ENCODE data around the gene AK5.
"Not testable (repeated sequence)": the region's sequence is repeated elsewhere in the genome, so short reads cannot be mapped to it uniquely, and the experiment has no call there.

The AK5 gene

DNA sequence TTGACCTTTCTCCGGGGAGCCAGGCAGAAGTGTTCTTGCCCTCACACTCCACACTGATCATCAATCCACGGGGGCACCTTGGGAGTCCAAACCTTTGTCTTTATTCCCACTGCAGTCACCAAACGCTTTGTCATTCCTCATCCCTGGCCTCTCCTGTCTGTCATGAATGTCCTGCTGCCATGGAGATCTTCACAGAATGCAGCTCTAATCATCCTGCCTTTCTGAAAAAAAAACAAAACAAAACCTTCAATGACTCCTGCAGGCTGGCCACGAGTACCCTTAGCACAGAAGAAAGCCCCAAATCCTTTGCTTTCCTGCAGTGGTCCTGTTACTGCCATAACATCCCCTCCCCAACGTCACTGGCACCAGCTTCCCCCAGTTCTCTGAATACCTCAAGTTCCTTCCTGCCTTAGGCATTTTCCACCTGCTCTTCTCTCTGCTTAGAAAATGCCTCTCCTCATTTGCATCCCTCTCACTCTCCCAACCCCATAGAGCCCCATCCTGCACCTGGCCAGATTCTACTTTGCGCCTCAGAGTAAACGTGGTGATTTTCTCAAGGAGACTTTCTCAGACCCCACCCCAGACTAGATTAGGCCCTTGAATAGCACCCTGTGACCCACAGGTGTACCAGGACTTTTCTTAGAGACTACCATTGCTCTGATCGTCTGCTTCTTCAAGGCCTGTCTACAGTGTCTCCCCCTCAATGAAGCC, 131.2 kb downstream of the AK5 start:
- TF ChIP-seq CTCF (IDR thresholded peaks at IDR 0.05; ENCODE audit: low read depth, low read length, missing control alignments) = no peak
- in situ Hi-C loops (cut with HindIII; ENCODE audit: low sequenced_read_pairs) = no loop called here
- no peak for DNase-seq (ENCODE audit: low read depth)
- no peak overlapping the region for H3K4me3 ChIP-seq (ENCODE audit: low read depth, low read length)

DNA sequence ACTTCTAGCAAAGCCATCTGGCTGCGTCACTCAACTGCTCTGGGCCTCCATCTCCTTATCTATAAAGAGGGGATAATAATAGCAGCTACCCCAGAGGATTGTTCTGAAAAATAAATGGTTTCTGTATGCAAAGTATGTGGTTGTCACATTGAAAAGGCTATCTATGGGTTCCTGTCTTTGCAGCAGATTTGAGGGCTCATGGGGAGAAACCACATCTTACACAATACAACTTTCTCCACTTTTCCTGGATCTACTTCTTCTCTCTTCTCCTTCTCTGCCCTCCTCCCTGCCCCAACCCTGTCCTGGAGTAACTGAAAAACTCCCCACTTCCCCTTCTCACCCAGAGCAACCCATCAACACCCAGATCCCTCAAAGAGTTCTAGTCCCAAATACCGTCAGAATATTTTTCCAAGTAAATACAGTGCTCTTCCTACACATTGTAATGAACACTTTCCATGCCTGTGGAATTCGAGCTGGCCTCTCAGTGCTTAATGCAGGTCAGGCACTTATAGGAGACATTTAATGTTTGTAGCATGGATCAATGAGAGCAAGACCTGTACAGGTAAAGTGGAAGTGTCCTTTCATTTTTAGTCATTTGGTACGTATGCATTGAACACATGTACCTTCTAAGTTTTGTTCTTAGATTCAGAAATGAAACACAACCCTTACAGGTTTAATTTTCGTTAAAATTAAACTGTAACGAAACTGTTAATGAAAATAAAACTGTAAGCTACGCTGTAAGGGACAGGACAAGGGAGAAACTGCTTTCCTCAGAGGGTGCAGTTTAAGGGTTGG, 131.9 kb downstream of the AK5 start:
- in situ Hi-C loops (cut with HindIII; ENCODE audit: low sequenced_read_pairs) = no loop called here
- no peak overlapping the region for H3K4me3 ChIP-seq (ENCODE audit: low read depth, low read length)
- no peak for DNase-seq (ENCODE audit: low read depth)
- no peak for TF ChIP-seq CTCF (IDR thresholded peaks at IDR 0.05; ENCODE audit: low read depth, low read length, missing control alignments)

DNA sequence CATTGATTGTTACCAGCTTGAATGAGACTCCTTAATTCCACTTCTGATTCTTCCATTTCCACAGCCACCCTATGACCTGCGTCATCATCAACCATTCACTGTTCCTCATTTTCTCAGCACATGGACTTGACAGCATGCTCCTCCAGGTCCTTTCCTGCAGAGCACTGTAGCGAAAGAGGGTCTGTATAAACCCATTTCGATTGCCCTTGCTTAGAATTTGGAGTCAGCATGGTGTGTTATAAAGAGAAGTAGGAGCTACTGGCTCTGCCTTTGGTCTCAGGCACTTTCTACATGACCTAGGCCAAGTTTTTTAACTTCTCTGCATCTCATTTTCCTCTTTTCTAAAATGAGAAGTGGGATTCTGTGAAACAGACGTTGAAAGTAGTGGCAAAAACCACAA, 133.8 kb downstream of the AK5 start:
- no peak for DNase-seq (ENCODE audit: low read depth)
- no peak overlapping the region for H3K4me3 ChIP-seq (ENCODE audit: low read depth, low read length)
- in situ Hi-C loops (cut with HindIII; ENCODE audit: low sequenced_read_pairs) = no loop called here
- no peak for TF ChIP-seq CTCF (IDR thresholded peaks at IDR 0.05; ENCODE audit: low read depth, low read length, missing control alignments)

DNA sequence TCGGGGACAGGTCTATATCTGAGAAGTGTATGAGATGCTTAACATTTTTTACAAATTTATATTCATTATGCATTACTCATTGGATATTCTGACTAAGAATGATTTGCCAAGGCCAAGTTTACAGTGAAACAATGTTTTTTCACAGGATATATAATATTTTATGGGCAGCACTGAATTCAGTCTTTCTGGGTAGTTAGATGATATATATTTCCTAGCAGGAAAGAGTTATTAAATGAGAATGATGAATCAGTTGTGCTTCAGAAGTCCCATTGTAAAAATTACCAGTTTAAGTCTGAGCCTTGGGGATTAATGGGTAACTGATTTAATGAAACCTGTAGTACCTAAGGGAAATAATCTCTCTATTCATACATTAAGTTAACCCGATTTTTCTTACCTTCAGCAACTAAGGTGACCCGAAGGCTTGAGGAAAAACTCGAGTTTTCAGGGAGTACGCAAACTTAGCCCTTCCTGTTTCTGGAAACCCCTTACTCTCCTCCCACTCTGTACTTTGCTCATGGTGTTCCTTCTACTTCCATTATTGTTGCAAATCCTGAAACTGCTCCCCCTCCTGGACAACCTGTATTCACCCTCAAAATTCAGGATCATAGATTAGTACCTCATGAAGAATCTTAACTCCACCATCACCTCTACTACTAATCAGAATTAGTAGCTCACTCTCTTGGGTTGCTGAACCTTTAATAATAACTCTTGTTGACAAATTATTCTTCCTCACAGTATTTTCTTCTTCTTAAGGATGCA, 135.1 kb downstream of the AK5 start:
- in situ Hi-C loops (cut with HindIII; ENCODE audit: low sequenced_read_pairs) = no loop called here
- H3K4me3 ChIP-seq (ENCODE audit: low read depth, low read length) = no peak overlapping the region
- DNase-seq (ENCODE audit: low read depth) = no peak
- TF ChIP-seq CTCF (IDR thresholded peaks at IDR 0.05; ENCODE audit: low read depth, low read length, missing control alignments) = no peak

DNA sequence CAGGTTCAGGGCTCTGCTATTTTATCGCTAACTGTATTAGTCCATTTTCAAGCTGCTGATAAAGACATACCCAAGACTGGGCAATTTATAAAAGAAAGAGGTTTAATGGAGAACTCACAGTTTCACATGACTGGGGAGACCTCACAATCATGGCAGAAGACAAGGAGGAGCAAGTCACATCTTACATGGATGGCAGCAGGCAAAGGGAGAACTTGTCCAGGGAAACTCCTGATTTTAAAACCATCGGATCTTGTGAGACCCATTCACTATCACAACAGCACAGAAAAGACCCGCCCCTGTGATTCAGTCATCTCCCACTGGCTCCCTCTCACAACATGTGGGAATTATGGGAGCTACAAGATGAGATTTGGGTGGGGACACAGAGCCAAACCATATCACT, 136.2 kb downstream of the AK5 start:
- H3K4me3 ChIP-seq (ENCODE audit: low read depth, low read length); in situ Hi-C loops (cut with HindIII; ENCODE audit: low sequenced_read_pairs); DNase-seq (ENCODE audit: low read depth): not testable (repeated sequence)

DNA sequence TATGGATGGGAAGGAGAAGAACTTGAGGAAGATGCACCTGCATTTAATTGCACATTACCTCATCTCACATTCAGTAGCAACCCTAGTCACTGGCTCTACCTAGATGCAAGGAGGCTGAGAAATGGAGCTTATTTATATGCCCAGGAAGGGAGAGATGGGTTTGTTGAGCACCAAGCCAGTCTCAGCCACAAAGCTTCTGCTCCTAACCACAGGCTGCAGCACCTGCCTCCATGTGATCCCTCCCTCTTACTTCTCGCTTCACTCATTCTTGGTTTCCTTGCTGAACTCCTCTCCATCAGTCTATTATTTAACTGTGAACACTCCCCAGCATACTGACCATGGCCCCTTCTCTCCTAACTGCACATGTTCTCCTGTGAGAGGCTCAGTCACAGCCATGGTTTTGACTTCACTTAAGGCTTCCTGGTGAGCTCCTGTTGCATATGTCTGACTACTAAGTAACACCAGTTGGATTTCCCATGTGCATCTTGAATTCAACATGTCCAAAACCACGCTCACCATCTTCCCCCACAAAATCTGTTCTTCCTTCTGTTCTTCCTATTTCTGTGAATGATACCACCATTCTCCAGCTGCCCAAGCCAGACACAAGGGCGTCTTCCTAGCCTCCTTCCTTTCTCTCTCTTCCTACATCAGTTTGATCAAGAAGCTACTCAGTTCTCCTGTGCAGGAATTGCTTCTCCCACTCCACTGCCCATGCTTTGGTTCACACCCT, 139.8 kb downstream of the AK5 start:
- no peak for DNase-seq (ENCODE audit: low read depth)
- H3K4me3 ChIP-seq (ENCODE audit: low read depth, low read length) = no peak overlapping the region
- no peak for TF ChIP-seq CTCF (IDR thresholded peaks at IDR 0.05; ENCODE audit: low read depth, low read length, missing control alignments)
- in situ Hi-C loops (cut with HindIII; ENCODE audit: low sequenced_read_pairs) = no loop called here
